HG02678 (cell line): ENCODE measurements around the gene ANKRD55.
"Not testable (repeated sequence)": the region's sequence is repeated elsewhere in the genome, so short reads cannot be mapped to it uniquely, and the experiment has no call there.

ENCODE experiments used
- ATAC-seq: cut with Tn5 transposase; IDR thresholded peaks from one replicate; pipeline ENCODE4 v1.9.1; 2021; ENCODE audit warnings: mild to moderate bottlenecking, moderate library complexity; ENCODE audit not compliant: unreplicated experiment

The ANKRD55 gene

GRCh38 chr5:56147106-56147505 is 86.0 kb downstream of the ANKRD55 start:
- no peak for ATAC-seq

GRCh38 chr5:56146674-56147073 is 86.5 kb downstream of the ANKRD55 start:
- no peak for ATAC-seq

GRCh38 chr5:56145511-56145910 is 87.6 kb downstream of the ANKRD55 start:
- ATAC-seq: no peak

GRCh38 chr5:56145106-56145505 is 88.0 kb downstream of the ANKRD55 start:
- ATAC-seq: no peak

- ATAC-seq: no peak
Observed at GRCh38 chr5:56144211-56144610, 88.9 kb downstream of the ANKRD55 start.

- ATAC-seq: no peak
Observed at GRCh38 chr5:56143373-56143714, 89.8 kb downstream of the ANKRD55 start.

GRCh38 chr5:56142614-56143372 is 90.3 kb downstream of the ANKRD55 start:
- peak; percentile 88 for ATAC-seq

GRCh38 chr5:56142233-56142613 is 90.9 kb downstream of the ANKRD55 start:
- no peak for ATAC-seq

- no peak for ATAC-seq
Observed at GRCh38 chr5:56140073-56140472, 93.1 kb downstream of the ANKRD55 start.

GRCh38 chr5:56130664-56131063 is 102.5 kb downstream of the ANKRD55 start:
- ATAC-seq: no peak

GRCh38 chr5:56129288-56129687 is 103.8 kb downstream of the ANKRD55 start:
- no peak for ATAC-seq

- no peak for ATAC-seq
Observed at GRCh38 chr5:56128113-56128512, 105.0 kb downstream of the ANKRD55 start.

- ATAC-seq: no peak
Observed at GRCh38 chr5:56126487-56127179, 106.5 kb downstream of the ANKRD55 start.

- ATAC-seq: no peak
Observed at GRCh38 chr5:56123531-56124243, 109.4 kb downstream of the ANKRD55 start.

GRCh38 chr5:56122360-56122985 is 110.7 kb downstream of the ANKRD55 start:
- ATAC-seq: not testable (repeated sequence)

GRCh38 chr5:56119050-56119449 is 114.1 kb downstream of the ANKRD55 start:
- ATAC-seq: no peak

- no peak for ATAC-seq
Observed at GRCh38 chr5:56116599-56117141, 116.5 kb downstream of the ANKRD55 start.

GRCh38 chr5:56115589-56115988 is 117.5 kb downstream of the ANKRD55 start:
- ATAC-seq: no peak

- ATAC-seq: no peak
Observed at GRCh38 chr5:56112526-56113121, 120.5 kb downstream of the ANKRD55 start.

GRCh38 chr5:56111404-56111781 is 121.7 kb downstream of the ANKRD55 start:
- ATAC-seq: no peak
